Stimulated activated CD8-positive, alpha-beta memory T cell treated with anti-CD3 and anti-CD28 coated beads, Interleukin-4, amount 100 ng/mL, for 1 hour (primary cell): ENCODE data around the gene SLC22A3.

ENCODE experiments used
- DNase-seq, 2 donors: peaks; one replicate each; pipeline ENCODE4 v3.0.0-alpha.2; 2020; ENCODE audit warnings: low read depth in 2 of 2, low spot score in 1 of 2

The SLC22A3 gene

DNA sequence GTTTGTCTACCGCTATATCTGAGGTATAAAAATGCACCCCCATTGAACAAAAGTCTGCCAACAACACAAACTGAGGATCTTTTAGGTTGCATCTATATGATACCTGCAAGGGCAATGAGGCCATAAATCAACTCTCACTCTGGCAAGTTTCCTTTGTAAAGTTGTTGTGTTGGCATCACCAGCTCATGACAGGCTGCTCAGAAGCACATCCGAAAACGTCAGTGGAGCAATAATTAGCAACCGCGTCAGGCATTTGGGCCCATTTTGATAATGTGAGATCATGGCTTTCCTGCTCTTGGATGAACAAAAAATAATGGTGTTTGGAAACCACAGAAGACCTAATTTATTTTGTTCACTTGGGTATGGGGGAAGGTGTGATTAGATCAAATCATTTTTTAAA is 12.0 kb upstream of the SLC22A3 start:
- no peak for DNase-seq

DNA sequence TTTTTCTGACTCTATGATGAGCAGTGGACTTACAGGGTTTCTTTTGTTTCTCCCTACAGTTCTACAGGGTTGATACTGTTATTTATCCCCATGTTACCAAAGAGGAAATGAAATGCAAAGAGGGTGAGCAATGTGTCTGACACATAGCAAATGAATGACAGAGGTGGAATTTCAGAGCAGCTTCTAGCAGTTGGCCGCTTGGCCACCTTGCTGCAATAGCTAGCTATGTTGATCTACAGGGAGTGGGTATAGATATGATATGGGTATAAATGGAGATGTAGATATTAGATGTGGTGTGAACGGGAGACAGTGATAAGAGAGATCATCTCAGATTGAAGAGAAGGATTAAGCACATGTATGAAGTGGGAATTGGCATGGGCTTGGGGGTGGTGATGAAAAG is 10.9 kb upstream of the SLC22A3 start:
- no peak for DNase-seq

DNA sequence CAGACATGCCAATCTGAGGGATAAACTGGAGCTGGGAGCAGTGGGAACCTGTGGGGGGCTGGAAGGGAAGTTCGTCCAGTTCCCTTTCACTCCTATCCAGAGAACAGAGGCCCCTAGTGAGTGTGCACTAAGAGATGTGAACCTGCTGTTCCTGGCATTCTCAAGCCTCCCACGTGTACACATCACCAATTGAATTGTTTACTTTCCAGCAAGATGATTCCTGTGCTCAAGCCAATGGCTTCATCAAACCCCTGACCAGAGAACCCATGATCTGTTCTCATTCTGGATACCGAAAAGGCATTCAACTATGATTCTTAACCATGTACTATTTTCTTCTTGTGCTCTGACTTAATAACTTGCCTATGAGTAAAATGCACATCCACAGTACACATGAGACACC is 10.2 kb upstream of the SLC22A3 start:
- DNase-seq = no peak

DNA sequence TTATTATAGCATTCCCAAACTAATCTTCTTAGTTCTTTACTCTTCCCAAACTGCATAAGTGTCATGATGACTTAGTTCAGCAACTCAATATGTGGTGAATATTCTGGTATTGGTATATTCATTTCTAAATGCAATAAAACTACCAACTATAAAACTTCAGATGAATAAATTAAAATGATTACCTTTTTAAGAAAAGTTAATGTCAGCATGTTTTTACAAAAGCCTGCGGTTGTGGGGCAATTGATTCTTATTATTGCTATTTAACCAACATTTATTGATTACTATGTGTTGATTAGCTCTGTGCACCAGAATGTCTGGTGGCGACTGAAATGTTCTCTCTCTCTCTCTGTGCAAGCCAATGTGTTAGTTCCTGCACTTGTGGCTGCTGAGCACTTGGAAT is 5.0 kb upstream of the SLC22A3 start:
- DNase-seq = no peak

DNA sequence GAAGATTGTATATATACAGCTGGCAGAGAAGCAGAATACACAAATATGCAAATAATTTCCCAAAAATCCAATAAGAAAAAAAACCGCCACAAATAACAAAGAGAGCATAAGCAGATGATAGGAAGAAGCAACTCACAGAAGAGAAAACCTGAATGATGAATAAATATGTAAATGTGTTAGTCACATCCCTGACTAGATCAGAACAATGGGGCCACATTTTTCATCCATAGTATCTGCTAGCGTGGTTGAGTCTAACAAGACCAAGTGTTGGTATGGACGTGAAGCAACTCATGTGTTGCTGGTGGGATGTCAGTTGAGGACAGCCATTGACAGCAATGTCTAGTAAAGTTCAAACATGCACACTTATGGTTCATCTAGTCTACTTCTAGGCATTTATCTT is 3.9 kb upstream of the SLC22A3 start:
- no peak for DNase-seq

DNA sequence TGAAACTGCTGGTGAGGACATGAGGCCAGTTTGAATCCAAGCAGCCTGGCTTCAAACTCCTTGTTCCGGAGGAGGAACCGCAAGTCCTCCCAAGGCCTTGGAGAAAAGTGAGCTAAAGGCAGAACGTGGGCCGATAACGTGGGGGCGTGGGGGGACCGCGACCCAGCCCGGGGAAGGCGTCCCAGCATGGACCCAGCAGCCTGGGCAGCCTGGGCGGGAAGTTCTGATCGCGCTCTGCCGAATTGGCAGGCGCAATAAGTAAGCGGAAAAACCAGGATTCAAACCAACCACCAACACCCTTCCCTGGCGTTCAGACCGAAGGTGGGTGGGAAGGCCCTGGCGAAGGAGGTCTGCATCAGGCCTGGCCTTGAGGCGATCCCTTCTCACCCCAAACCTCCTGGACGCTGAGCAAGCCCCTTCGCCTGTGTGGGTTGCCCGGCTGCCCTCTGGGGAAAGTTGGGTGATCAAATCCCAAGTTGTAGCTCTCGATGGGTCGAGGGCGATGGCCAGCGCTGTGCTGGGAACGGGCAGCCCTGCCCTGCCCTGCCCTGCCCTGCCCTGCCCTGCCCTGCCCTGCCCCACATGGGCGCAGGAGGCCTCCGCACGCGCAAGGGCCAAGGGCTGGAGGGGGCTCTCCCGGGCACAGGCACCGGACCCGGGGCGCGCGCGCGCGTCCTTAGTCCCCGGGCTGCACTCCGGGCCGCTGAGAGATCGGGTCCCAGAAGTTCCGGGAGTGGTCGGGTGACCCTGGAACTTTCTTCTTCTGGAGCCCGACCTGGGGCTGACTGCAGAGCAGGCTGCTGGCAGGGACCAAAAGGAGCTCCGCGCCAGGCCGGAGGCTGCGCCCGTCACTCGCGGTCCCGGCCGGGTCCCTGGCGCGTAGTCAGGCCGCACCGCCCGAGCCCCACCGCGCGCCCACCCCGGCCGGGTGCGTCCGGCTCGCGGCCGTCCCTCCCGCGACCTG is 637 bp upstream of the SLC22A3 start:
- DNase-seq = no peak

DNA sequence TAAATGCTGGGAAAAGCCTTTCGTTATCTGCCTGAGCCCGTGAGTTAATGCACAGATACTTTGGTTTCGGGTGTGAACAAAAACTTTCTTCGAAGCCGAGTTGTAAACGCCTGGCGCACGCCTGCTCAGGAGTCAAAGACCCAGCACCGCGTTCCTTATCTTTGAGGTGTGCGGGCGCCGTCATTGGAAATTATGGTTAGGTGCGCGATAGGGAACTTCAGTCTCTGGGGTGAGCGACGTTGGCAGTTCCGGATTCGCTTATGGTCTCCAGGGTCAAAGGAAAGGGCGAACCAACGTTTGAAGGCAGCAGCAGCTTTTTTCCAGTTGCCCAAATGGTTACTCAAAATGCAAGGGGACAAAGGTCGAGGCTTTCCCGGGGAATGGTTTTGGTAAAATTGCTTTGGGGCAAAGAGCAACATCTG is 853 bp downstream of the SLC22A3 start:
- DNase-seq = no peak

DNA sequence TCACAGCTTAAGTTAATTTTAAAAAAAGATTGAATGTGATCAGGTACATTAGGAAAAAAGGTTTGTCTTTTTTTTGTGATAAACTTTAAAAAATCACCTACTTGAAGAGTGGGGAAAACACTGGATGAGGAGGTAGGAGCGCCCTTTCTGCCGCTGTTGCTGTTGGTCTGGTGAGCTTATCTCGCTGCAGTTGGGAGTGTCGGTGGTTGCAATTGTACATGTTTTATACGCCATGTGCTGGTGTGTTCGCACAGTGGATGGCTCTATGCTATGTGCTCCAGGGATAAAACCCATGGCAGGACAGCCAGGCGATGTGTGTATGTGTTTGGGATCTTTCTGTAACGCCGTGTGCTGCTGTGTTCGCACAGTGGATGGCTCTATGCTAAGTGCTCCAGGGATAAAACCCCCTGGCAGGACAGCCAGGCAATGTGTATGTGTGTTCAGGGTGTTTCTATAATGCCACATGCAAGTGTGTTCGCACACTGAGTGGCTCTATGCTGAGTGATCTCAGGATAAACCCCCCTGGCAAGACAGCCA is 1.7 kb downstream of the SLC22A3 start:
- no peak for DNase-seq

DNA sequence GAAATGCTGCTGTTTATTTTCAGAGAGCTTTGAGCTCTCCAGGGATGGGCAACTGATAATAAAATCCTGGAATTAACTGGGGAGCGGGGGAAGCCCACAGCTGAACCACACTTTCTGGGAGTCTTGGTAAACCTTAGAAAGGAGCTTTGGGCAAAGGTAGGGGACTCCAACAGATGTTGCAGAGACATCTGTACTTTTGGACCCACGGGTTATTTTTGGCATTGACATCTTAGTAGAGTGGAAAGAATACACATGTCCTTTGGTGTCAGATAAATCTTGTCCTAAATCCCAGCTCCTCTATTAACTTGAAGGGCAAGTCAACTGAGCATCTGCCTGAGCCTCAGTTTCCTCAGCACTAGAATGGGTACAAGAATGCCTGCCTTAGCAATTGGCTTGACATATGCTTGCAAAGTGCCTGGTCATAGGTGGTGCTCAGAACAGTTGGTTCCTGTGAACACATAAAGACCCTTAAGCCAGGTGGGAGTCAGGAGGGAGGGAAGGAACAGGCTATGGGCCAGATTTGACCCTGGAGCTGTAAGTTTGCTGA is 5.8 kb downstream of the SLC22A3 start:
- DNase-seq = no peak

DNA sequence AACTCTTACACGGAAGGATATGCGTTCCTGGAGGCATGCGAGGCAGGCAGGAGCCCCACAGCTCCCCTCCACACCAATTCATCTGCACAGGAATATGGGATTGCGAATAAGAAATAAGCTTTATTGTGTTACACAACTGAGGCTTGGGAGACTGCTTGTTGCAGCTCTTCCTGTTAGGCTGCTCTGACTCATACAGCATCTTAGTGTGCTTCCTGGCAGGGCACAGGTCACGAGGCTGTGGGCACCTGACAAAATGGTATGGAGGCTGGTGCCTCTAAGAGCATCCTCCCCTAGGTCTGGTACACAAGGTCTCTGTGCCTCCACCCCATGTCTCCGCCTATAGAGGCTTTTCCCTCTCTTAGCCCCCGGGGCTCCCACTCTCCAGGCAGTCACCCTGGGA is 6.8 kb downstream of the SLC22A3 start:
- DNase-seq = no peak

DNA sequence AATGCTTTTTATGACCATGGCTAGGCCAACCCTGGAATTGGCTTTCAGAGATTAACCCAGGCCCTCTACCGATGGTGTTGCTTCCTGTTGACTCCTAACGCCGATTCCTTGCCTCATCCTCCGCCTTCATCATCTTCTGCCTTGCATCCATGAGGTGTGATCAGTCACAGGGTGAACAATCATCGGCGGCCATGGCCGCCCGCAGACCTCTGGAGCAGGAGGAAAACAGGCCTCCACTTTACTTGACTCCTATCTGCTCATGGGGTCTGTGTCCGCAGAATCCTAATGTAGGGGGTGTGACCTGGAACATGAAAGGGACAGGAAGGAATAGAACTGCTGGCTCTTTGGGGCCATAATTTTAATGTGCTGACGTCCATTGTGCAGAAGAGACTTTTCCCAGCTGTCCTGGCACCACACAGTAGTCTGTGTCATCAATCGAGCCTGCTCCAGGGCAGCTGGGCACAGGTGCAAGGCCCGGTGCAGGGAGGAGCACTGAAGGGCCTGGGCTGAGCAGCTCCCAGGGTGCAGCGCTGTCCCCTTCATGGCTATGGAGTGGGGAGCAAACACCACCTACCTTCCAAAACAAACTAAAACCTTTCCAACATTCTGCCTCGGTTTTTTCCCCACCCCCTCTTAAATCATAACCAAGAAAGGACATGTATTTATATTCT is 8.0 kb downstream of the SLC22A3 start:
- DNase-seq = no peak

DNA sequence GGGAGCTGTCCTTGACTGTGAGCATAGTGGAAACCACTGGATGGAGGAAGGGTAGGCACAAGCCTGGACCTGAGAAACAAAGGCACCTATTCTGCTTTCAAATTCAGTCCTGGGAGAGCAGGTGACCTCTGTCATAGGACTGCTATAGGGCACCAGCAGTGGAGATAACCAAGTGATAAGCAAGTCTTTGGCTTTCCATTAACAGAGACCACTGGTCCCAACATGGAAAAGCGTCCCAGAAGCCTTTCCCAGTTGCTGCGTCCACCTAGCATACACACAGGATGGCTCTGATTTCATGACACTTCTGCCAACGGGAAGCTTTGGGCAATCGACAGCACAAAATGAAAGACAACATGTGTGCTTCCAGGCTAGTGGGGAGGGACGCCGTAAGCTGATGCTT is 8.9 kb downstream of the SLC22A3 start:
- DNase-seq = no peak

DNA sequence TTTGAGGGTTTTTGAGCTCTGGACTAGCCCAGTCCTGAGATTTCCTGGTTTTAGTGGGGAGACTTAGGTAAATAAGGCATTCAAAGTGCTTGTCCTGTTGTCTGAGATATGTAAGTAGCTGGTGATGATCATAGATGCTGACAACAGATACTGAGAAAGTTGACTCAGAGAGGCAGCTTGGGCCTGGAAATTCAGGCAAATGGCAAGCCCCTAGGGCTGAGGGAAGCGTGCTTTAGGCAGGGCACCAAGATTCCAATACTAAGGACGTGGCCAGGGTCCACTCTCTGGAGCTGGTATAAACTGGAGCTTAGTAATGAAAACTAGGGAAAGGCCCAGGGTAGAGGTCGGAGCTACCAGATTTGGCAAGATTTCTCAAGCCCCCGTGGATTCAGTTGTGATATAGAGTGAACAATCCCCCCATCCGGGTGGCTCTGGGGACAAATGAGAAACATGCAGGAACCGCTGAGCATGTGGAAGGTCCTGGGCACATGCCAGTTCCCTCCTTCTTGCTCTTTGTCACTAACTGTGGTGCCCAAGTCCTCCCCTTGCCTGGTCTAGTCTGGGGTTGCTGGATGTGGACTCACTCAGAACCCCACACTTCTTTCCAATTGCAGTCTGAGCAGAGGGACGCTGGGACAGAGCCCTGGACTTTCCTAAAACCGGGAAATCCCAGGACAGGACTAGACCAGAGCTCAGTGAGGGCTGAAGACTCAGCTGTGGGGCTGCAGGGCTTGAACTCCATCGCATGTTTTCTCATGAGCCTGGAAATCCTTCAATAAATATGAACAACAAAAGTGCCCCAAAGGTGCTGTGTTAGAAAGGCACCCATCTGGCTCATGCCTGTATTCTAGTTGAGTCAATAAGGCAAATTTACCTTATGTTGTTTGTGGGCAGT is 10.3 kb downstream of the SLC22A3 start:
- DNase-seq = no peak

DNA sequence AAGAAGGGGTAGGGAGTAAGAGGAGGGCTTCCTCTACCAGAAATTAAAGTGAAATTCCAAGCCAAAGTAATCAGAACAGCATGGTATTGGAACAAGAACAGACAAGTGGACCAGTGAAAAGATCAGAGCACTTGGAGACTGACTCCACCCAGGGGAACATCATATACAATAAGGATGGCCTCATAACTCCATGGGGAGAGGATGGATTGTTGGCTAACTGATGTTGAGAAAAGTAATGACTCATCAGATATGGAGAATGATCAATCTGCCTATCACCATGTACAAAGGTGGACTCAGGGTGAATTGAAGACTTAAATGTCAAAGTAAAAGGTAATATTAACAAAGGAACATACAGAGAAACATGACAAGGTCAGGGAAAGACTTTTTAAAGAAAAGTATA is 12.8 kb downstream of the SLC22A3 start:
- DNase-seq = no peak

DNA sequence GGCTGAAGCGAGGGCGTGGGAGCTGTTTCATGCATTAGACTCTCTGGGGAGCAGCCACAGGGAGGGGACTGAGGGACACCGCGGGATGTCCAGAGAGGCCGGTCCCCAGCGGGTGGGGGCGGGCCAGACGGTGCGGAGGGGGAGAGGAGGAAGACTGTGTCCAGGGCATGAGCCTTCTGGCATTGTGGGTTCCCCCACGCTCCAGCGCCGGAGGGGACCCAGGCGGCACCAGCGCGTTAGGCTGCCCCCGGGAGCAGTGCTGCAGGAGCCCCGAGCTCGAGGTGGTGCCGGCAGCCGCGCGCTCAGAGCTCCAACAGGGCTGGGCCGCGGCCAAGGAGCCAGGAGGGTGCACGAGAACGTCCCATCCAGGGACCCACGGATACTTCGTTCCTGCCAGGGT is 14.4 kb downstream of the SLC22A3 start:
- no peak for DNase-seq

DNA sequence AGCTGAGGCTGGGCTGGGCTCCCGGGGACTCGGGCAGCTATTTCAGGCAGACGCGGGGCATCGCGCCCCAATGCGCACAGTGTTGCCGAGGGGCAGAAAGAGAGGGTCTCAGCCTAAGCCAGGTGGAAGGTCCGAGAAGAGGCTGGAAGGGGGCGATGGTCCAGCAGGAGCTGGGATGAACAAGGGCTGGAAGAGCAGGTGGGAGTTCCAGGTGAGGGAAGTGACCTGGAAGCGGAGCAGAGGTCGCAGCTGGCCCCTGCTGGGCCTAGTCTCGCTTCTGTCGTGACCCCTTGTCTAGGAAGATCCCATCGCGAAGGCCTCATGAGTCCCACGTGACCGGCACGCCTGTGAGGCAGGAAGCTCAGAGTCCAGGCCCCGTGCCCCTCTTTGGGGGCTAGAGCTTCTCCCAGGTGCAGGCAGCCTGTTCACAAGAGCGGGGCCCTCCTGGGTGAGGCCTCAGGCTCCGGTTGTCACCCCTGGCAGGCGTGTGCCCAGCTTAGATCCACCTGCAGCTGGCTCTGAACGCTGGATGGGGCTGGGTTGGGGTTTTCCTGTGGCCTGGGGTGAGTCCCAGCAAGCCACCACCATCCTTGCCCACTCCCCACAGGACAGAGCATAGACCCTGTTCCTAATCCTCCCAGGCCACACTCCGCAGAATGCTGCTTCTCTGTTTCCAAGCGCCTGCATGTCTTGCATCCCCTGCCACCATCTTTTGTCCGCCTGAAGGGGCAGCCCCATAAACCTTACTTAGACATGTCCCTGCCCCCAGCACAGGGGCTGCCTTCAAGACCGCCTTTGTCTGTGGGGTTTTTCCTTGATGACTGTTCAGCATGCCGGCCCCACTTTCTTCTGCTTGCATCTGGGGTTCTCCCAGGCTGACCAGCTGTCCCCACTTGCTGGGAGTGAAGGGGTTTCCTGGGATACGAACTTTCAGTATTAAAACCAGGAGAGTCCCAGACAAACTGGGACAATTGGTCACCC is 15.1 kb downstream of the SLC22A3 start:
- no peak for DNase-seq

DNA sequence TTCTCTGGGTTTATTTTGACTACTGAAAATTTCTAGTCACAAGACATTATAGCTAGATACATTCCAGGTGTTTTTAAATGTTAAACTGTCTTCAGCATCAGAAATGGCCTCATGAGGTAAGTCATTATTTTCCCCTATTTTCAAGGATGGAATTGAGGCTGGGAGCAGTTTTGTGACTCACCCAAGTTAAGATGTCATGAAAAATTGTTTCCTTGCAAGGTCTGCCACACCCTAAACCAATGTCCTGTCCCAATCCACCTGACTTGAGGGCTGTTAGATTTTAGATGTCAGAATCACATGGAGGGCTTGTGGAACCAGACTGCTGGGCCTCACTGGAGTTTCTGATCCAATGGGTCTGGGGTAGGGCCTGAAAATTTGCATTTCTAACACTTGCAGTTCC is 16.9 kb downstream of the SLC22A3 start:
- no peak for DNase-seq

DNA sequence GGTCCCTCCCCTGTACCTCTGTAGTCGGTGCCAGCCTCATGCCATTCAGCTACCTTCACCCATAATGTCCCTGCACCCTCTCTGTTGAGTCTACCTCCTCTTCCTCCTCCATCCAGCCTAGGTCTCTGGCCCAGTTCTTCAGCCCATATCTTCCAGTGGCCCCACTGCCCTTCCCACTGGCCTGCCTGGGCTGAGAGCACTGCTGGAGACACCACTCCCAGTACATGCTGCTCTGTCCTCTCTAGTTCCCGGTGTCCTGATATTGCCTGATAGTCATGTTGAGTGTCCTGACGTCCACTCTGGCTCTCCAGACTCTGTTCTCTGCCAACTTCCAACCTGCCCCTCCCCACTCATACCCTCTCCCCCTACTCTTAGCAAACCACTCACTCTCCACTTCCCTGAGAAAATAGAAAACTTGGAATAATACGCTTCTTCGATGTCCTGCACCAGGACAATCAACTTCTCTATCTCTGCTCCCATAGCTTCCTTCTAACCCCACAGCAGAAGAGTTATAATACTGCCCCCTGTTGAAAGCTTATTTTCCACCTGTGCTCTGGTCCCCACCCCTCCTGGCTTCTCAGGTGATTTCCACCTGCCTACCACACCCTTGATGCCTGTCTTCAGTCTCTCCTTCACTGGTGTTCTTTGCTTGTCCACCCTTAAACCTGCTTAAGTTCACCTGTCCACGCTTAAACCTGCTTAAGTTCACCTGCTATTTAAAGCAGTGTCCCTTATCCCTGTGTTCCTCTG is 19.8 kb downstream of the SLC22A3 start:
- no peak for DNase-seq

DNA sequence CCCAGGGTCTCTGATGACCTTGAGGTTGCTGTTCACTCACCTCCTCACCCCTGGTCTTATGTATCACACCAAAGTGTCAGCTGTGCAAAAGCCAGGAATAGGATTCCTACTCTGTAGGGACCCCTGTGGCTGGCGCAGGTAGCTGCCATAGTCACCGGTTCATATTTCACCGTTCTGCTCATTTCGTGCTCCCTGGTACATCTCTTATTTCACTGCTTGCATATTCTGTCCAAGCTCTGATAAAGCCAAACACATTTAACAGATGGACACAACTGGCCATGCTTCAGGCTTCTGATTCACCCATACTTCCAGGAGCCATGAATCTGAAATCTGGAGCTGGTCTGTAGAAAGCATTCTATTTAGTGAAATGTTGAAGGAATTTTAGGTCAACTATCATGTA is 20.5 kb downstream of the SLC22A3 start:
- DNase-seq = no peak
